DOHH2 (cell line): Measurements from ENCODE around the gene CYTL1.
"Not testable (repeated sequence)": the region's sequence is repeated elsewhere in the genome, so short reads cannot be mapped to it uniquely, and the experiment has no call there.

Experiments used
- H3F3A ChIP-seq: fragments of 200-600 bp; sonication (generic), shearing (Covaris generic); 2 replicates; pipeline ENCODE4 v1.6.0; 2016; ENCODE audit warnings: antibody characterized with exemption, mild to moderate bottlenecking; ENCODE audit not compliant: control insufficient read depth, insufficient read depth
- H3K27ac ChIP-seq: fragments of 200-600 bp; sonication (generic); 2 replicates; pipeline ENCODE4 v1.5.1; 2014; ENCODE audit warnings: low read depth, mild to moderate bottlenecking, low read length, moderate library complexity
- H3K27me3 ChIP-seq: fragments of 200-600 bp; sonication (generic); 2 replicates; pipeline ENCODE4 v1.6.1; 2014; ENCODE audit warnings: mild to moderate bottlenecking, low read length, mixed read lengths; ENCODE audit not compliant: control insufficient read depth
- H3K36me3 ChIP-seq: fragments of 200-600 bp; sonication (generic); 2 replicates; pipeline ENCODE4 v1.6.1; 2014; ENCODE audit warnings: mild to moderate bottlenecking, low read length, moderate library complexity, mixed read lengths; ENCODE audit not compliant: control insufficient read depth
- H3K4me1 ChIP-seq: fragments of 200-600 bp; sonication (generic); 2 replicates; pipeline ENCODE4 v1.6.1; 2014; ENCODE audit warnings: mild to moderate bottlenecking, low read length, mixed read lengths; ENCODE audit not compliant: control insufficient read depth
- H3K4me2 ChIP-seq: fragments of 200-600 bp; sonication (generic); 2 replicates; pipeline ENCODE4 v1.6.0; 2014; ENCODE audit warnings: mild to moderate bottlenecking, low read length, moderate library complexity
- H3K4me3 ChIP-seq: fragments of 200-600 bp; sonication (generic); 2 replicates; pipeline ENCODE4 v1.5.1; 2014; ENCODE audit warnings: mild to moderate bottlenecking, low read length, mixed read lengths
- H3K79me2 ChIP-seq: fragments of 200-600 bp; sonication (generic); 2 replicates; pipeline ENCODE4 v1.6.1; 2014; ENCODE audit warnings: mild to moderate bottlenecking, low read length, mixed read lengths; ENCODE audit not compliant: control insufficient read depth
- H3K9me2 ChIP-seq: fragments of 200-600 bp; sonication (generic); replicated peaks from 2 replicates; pipeline ENCODE4 v1.6.1; 2014; ENCODE audit warnings: mild to moderate bottlenecking, low read length, mixed read lengths; ENCODE audit not compliant: control insufficient read depth
- H3K9me3 ChIP-seq: fragments of 200-600 bp; sonication (generic); 2 replicates; pipeline ENCODE4 v1.6.1; 2014; ENCODE audit warnings: antibody characterized with exemption, low read length, mixed read lengths; ENCODE audit not compliant: control insufficient read depth, insufficient read depth
- H4K20me1 ChIP-seq: fragments of 200-600 bp; sonication (generic); 2 replicates; pipeline ENCODE4 v1.6.0; 2014; ENCODE audit warnings: low read depth, mild to moderate bottlenecking, antibody characterized with exemption, low read length, moderate library complexity; ENCODE audit not compliant: control insufficient read depth, insufficient read depth
- EZH2phosphoT487 ChIP-seq: fragments of 200-600 bp; sonication (generic); IDR thresholded peaks from 2 replicates; pipeline ENCODE4 v1.6.1; 2017; ENCODE audit warnings: borderline replicate concordance, mild to moderate bottlenecking, antibody characterized with exemption, low read length, moderate library complexity, mixed read lengths
- TF ChIP-seq, protein P1 (sequence below): fragments of 200-600 bp; sonication (generic); IDR thresholded peaks from one replicate; pipeline ENCODE4 v1.5.1; 2014; ENCODE audit warnings: antibody characterized with exemption, mild to moderate bottlenecking, low read depth, low read length; ENCODE audit not compliant: poor library complexity, severe bottlenecking

Gene CYTL1, protein sequence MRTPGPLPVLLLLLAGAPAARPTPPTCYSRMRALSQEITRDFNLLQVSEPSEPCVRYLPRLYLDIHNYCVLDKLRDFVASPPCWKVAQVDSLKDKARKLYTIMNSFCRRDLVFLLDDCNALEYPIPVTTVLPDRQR

DNA sequence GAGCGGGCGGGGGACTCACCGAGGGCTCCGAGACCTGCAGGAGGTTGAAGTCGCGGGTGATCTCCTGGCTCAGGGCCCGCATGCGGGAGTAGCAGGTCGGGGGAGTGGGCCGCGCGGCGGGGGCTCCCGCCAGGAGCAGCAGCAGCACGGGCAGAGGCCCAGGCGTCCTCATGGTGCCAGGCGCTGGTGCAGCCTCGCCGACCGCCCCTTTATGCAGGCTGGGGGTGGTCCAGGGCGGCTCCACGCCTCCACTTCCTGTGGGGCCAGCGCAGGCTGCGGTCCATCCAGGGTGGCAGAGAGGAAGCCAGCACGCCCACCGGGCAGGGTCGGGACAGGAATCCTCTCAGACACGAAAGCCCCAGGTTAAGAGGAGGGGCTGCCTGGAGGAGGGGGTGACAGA lies at the start of gene CYTL1:
CYTL1 (minus strand) TSS at position 185 of the 400 bp plus-strand sequence; CDS start at position 172, 13 bp downstream.
- no peaks in the 10 kb centered on the region for H3K9me2 ChIP-seq
- H3K4me3 ChIP-seq, result no peak within 1 kb of the TSS
- H3K9me3 ChIP-seq, result no peaks in the 10 kb centered on the region
- no peak within 1 kb of the TSS for H3K4me2 ChIP-seq
- H3K36me3 ChIP-seq, result no peaks in the 10 kb centered on the region
- no peak within 1 kb of the TSS for H3K27ac ChIP-seq
- H3K4me1 ChIP-seq, result no peaks in the 10 kb centered on the region
- peaks cover 32% of the 10 kb centered on the region for H3K27me3 ChIP-seq
- no peaks in the 10 kb centered on the region for H4K20me1 ChIP-seq
- no peaks in the 10 kb centered on the region for H3K79me2 ChIP-seq
- no peaks in the 10 kb centered on the region for H3F3A ChIP-seq
- TF ChIP-seq, protein P1, sequence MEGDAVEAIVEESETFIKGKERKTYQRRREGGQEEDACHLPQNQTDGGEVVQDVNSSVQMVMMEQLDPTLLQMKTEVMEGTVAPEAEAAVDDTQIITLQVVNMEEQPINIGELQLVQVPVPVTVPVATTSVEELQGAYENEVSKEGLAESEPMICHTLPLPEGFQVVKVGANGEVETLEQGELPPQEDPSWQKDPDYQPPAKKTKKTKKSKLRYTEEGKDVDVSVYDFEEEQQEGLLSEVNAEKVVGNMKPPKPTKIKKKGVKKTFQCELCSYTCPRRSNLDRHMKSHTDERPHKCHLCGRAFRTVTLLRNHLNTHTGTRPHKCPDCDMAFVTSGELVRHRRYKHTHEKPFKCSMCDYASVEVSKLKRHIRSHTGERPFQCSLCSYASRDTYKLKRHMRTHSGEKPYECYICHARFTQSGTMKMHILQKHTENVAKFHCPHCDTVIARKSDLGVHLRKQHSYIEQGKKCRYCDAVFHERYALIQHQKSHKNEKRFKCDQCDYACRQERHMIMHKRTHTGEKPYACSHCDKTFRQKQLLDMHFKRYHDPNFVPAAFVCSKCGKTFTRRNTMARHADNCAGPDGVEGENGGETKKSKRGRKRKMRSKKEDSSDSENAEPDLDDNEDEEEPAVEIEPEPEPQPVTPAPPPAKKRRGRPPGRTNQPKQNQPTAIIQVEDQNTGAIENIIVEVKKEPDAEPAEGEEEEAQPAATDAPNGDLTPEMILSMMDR, result no peak
- 0 out of 2 replicates have a peak, but pooled peaks have one; percentile 56 for TF ChIP-seq EZH2phosphoT487

DNA sequence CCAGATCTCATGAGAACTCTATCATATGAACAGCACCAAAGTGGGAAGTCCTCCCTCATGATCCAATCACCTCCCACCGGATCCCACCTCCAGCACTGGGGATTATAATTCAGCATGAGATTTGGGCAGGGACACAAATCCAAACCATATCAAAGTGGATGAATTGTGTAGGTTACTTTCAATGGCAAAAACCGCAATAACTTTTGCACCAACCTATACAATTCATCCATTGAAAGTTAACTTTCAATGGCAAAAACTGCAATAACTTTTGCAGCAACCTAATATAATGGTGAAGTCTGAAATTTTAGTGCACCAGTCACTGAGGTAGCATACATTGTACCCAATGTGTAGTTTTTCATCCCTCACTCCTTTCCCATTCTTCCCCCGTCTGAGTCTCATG lies 48.6 kb upstream of the CYTL1 start:
- Histone ChIP-seq H3K27ac (no peak overlapping the region), H4K20me1 (no peaks in the 10 kb centered on the region), H3K36me3 (no peaks in the 10 kb centered on the region), H3K9me2 (no peaks in the 10 kb centered on the region), H3K79me2 (no peaks in the 10 kb centered on the region), H3K4me1 (no peaks in the 10 kb centered on the region), H3K4me2 (no peak overlapping the region), H3F3A (no peaks in the 10 kb centered on the region), H3K27me3 (no peaks in the 10 kb centered on the region), H3K9me3 (peaks cover 6% of the 10 kb centered on the region; the same call in 1 of the 2 replicates), H3K4me3 (no peak overlapping the region)
- TF ChIP-seq EZH2phosphoT487, result no peak
- TF ChIP-seq, protein P1, result no peak

DNA sequence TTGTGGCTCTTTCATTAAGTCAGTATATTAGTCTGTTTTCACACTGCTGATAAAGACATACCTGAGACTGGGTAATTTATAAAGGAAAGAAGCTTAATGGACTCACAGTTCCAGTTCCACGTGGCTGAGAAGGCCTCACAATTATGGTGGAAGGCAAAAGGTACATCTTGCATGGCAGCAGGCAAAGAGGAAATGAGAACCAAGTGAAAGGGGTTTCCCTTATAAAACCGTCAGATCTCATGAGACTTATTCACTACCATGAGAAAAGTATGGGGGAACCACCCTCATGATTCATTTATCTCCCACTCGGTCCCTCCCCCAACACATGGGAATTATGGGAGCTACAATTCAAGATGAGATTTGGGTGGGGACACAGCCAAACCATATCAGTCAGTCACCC lies 47.7 kb upstream of the CYTL1 start:
- H3K27ac ChIP-seq, H3K4me1 ChIP-seq, H3K79me2 ChIP-seq, H3K4me3 ChIP-seq, H3F3A ChIP-seq, H3K36me3 ChIP-seq, H3K9me2 ChIP-seq, H3K4me2 ChIP-seq, H4K20me1 ChIP-seq, H3K27me3 ChIP-seq, H3K9me3 ChIP-seq: not testable (repeated sequence)

DNA sequence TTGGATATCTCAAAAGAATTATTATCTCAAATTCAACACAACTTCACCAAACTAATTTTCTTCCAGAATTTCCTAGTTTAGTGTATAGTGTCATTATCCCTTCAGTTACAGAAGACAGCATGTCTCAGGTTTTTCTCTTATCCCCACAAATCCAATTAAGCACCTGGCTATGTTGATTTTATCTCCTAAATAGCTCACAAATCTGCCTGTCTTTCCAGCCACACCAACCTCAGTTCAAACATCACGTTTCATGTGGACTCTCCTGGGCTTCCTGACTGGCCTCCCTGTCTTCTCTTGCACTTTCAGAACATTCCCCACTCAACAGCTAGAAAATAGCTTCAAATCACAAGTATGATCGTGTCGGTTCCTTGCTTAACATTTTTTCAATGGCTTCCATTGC lies 46.8 kb upstream of the CYTL1 start:
- H3K4me1 ChIP-seq, result no peaks in the 10 kb centered on the region
- no peak overlapping the region for H3K4me3 ChIP-seq
- H3F3A ChIP-seq, result no peaks in the 10 kb centered on the region
- no peaks in the 10 kb centered on the region for H3K9me2 ChIP-seq
- H3K27me3 ChIP-seq, result no peaks in the 10 kb centered on the region
- TF ChIP-seq, protein P1, result no peak
- TF ChIP-seq EZH2phosphoT487, result no peak
- peaks cover 6% of the 10 kb centered on the region; the same call in 1 of the 2 replicates for H3K9me3 ChIP-seq
- no peak overlapping the region for H3K4me2 ChIP-seq
- H3K79me2 ChIP-seq, result no peaks in the 10 kb centered on the region
- H4K20me1 ChIP-seq, result no peaks in the 10 kb centered on the region
- no peaks in the 10 kb centered on the region for H3K36me3 ChIP-seq
- no peak overlapping the region for H3K27ac ChIP-seq
